ENCODE data around the gene PPFIBP1.

Gene PPFIBP1

DNA sequence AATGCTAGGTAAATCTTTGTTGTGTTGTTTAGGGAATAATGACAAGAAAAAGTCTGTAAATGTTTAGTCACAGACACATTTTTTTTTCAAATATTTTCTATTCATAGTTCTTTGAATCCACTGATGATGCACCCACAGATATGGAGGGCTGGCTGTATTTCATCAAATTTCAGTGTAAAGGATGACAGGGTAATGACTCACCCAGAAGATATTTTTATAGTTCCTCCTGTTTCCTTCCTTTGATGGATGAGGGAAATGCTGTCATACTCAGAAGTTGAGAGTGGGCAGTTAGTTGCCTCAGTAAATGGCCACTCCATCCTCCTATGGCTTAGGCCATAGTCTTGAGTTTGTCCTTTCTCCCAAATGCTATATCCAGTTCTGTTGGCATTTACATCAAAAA, 95.3 kb downstream of the PPFIBP1 start:
- DNase-seq (ENCODE audit: low read depth in 1 of 2, low spot score in 1 of 2) = no peak

DNA sequence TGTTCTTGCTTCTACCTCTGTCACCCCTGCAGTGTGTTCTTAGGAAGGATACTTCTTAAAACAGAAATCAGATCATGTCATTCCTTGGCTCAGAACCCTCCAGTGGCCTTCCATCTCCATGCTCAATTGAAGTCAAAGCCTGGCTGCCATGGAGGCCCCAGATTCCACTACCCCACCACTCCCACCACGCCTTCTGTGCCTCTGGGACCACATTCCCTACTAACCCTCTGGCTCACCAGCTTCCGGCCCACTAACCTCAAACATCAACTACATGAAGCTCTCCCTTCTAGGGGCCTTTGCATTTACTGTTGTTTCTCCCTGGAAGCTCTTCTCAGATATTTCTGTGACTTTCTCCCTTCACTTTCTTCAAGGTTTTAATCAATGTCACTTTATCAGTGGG, 96.1 kb downstream of the PPFIBP1 start:
- Histone ChIP-seq H3K4me3 (replicated peaks; ENCODE audit: insufficient read depth, low read length) (no peak overlapping the region), H3K27ac (replicated peaks) (no peak overlapping the region), H3K27me3 (ENCODE audit: insufficient read depth, poor library complexity, severe bottlenecking) (peaks cover 2% of the 10 kb centered on the region)
- TF ChIP-seq GABPA (IDR thresholded peaks at IDR 0.05; ENCODE audit: low read depth) (no peak), POLR2AphosphoS5 (IDR thresholded peaks at IDR 0.05; ENCODE audit: low read depth) (no peak), CTCF (IDR thresholded peaks at IDR 0.05; ENCODE audit: insufficient read depth, low read length) (no peak), SPI1 (IDR thresholded peaks at IDR 0.05; ENCODE audit: borderline replicate concordance, low read depth) (no peak)
- TF ChIP-seq, protein P1, sequence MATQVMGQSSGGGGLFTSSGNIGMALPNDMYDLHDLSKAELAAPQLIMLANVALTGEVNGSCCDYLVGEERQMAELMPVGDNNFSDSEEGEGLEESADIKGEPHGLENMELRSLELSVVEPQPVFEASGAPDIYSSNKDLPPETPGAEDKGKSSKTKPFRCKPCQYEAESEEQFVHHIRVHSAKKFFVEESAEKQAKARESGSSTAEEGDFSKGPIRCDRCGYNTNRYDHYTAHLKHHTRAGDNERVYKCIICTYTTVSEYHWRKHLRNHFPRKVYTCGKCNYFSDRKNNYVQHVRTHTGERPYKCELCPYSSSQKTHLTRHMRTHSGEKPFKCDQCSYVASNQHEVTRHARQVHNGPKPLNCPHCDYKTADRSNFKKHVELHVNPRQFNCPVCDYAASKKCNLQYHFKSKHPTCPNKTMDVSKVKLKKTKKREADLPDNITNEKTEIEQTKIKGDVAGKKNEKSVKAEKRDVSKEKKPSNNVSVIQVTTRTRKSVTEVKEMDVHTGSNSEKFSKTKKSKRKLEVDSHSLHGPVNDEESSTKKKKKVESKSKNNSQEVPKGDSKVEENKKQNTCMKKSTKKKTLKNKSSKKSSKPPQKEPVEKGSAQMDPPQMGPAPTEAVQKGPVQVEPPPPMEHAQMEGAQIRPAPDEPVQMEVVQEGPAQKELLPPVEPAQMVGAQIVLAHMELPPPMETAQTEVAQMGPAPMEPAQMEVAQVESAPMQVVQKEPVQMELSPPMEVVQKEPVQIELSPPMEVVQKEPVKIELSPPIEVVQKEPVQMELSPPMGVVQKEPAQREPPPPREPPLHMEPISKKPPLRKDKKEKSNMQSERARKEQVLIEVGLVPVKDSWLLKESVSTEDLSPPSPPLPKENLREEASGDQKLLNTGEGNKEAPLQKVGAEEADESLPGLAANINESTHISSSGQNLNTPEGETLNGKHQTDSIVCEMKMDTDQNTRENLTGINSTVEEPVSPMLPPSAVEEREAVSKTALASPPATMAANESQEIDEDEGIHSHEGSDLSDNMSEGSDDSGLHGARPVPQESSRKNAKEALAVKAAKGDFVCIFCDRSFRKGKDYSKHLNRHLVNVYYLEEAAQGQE (IDR thresholded peaks at IDR 0.05; ENCODE audit: insufficient replicate concordance, low read depth) = no peak
- DNase-seq (ENCODE audit: low read depth in 1 of 2, low spot score in 1 of 2) = no peak

More for the DNA sequence above, 95.3 kb downstream of the PPFIBP1 start:
- no peak overlapping the region for H3K4me3 ChIP-seq (replicated peaks; ENCODE audit: insufficient read depth, low read length)
- TF ChIP-seq, protein P1 (IDR thresholded peaks at IDR 0.05; ENCODE audit: insufficient replicate concordance, low read depth) = no peak
- no peak overlapping the region for H3K27ac ChIP-seq (replicated peaks)
- peaks cover 2% of the 10 kb centered on the region for H3K27me3 ChIP-seq (ENCODE audit: insufficient read depth, poor library complexity, severe bottlenecking)

DNA sequence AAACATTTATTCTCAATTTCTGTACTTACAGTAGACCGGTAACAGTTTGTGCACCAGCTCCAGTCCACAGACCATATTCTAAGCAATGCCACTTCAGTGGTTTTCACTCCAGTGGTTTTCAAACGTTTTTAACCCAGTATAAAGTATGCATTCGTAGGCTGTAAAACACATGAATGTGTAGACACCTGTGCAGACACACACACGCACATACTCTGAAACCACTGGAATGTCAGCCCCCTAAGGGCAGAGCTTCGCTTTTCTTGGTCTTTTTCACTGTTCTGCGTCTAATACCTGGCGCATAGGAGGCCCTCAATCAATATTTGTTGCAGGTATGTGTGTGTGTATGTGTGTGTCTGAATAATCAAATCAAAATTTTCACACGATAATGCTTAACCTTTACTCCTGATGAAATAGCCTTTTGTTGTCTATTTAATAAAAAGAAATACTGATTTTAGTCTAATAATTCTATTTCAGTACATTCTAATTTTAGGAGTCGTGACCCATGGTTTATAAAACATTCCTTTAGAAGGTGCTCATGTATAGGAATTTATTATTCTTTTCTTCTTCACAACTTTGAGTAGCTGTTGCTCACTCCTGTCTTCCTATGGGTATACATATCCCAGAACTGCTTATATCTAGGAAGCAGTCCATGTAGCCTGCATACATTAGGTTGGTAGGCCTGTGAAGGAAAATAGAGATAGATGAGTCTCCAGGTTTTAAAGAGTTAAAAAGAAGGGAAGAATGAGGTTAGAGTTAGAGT, 98.6 kb downstream of the PPFIBP1 start:
- no peak for TF ChIP-seq POLR2AphosphoS5 (IDR thresholded peaks at IDR 0.05; ENCODE audit: low read depth)
- no peak for TF ChIP-seq GABPA (IDR thresholded peaks at IDR 0.05; ENCODE audit: low read depth)
- TF ChIP-seq SPI1 (IDR thresholded peaks at IDR 0.05; ENCODE audit: borderline replicate concordance, low read depth) = no peak
- no peak for TF ChIP-seq CTCF (IDR thresholded peaks at IDR 0.05; ENCODE audit: insufficient read depth, low read length)
- TF ChIP-seq, protein P1 (IDR thresholded peaks at IDR 0.05; ENCODE audit: insufficient replicate concordance, low read depth) = no peak
- DNase-seq (ENCODE audit: low read depth in 1 of 2, low spot score in 1 of 2) = no peak
- Histone ChIP-seq H3K27ac (replicated peaks) (no peak overlapping the region), H3K27me3 (ENCODE audit: insufficient read depth, poor library complexity, severe bottlenecking) (peaks cover 2% of the 10 kb centered on the region), H3K4me3 (replicated peaks; ENCODE audit: insufficient read depth, low read length) (no peak overlapping the region)
